Mammary epithelial cell (primary cell): Measurements from ENCODE around the gene STX1B.

Experiments
- CTCF ChIP-seq, 2 donors: IDR thresholded peaks in 1 of 2; conservative IDR thresholded peaks in 1 of 2; 2 replicates each; pipeline ENCODE4 v1.5.1; 2011 to 2012; ENCODE audit warnings: inconsistent platforms in 2 of 2, low read length in 2 of 2, mild to moderate bottlenecking in 2 of 2, control low read depth in 1 of 2, low read depth in 1 of 2; ENCODE audit not compliant: insufficient read depth in 1 of 2; ENCODE audit errors: extremely low read depth in 1 of 2
- EZH2 ChIP-seq: IDR thresholded peaks from 2 replicates; pipeline ENCODE4 v1.6.1; 2012; ENCODE audit warnings: low read length, inconsistent platforms, borderline replicate concordance

- no peak for TF ChIP-seq CTCF (conservative IDR thresholded peaks at IDR 0.05 in 1 of 2, IDR thresholded peaks at IDR 0.05 in 1 of 2; ENCODE audit: extremely low read depth in 1 of 2, insufficient read depth in 1 of 2, low read depth in 1 of 2, low read length in 2 of 2)
- TF ChIP-seq EZH2, result no peak
Measured at GRCh38 chr16:30953111-30953510, 57.3 kb downstream of the STX1B start.
